Activated naive CD4-positive, alpha-beta T cell treated with anti-CD3 and anti-CD28 coated beads for 36 hours (primary cell): Measurements from ENCODE around the gene NPIPB5. TPM values are rescaled to one million over a fixed set of nuclear protein-coding genes. Genes with fewer than 3 reads are reported as not detected.
"Not testable (repeated sequence)": the region's sequence is repeated elsewhere in the genome, so short reads cannot be mapped to it uniquely, and the experiment has no call there.

Experiments used
- CTCF ChIA-PET: fragments of 350-600 bp; sonication (Branson Sonifier 250); formaldehyde crosslinking; loops from one replicate; lab custom pipeline; 2021; ENCODE audit warnings: antibody characterized with exemption; lab: Charles Lee
- DNase-seq: peaks from one replicate; pipeline ENCODE4 v3.0.0-alpha.2; 2020
- H3K27ac Mint-ChIP-seq: one replicate; pipeline ENCODE4 v1.8.0; 2021; ENCODE audit warnings: mild to moderate bottlenecking, mixed read lengths
- H3K27me3 Mint-ChIP-seq: one replicate; pipeline ENCODE4 v1.8.0; 2021; ENCODE audit warnings: low read depth, mixed read lengths
- H3K36me3 Mint-ChIP-seq: one replicate; pipeline ENCODE4 v1.8.0; 2021; ENCODE audit warnings: low read depth, mixed read lengths
- H3K4me1 Mint-ChIP-seq: one replicate; pipeline ENCODE4 v1.8.0; 2021; ENCODE audit warnings: low read depth, mixed read lengths
- H3K4me3 Mint-ChIP-seq: one replicate; pipeline ENCODE4 v1.8.0; 2021; ENCODE audit warnings: mild to moderate bottlenecking, moderate library complexity, mixed read lengths
- H3K9me3 Mint-ChIP-seq: one replicate; pipeline ENCODE4 v1.8.0; 2021; ENCODE audit warnings: mixed read lengths
- intact Hi-C: fragments of 100-400 bp; cut with micrococcal nuclease; formaldehyde crosslinking; loops from one replicate; pipeline ENCODE4 v1.15.1; 2023
- total RNA-seq, 2 experiments: library from RNA; stranded (reverse); gene quantifications; one replicate each; pipeline ENCODE4 v1.2.3, GENCODE V29; 2021

NPIPB5 gene
- total RNA-seq = 100 to 1,000 TPM; 131 to 140 TPM

- H3K9me3 Mint-ChIP-seq, DNase-seq, H3K4me3 Mint-ChIP-seq, H3K27me3 Mint-ChIP-seq, H3K27ac Mint-ChIP-seq, H3K36me3 Mint-ChIP-seq, H3K4me1 Mint-ChIP-seq, intact Hi-C loops, CTCF ChIA-PET: not testable (repeated sequence)
Measured at GRCh38 chr16:22510591-22510990, at the start of gene NPIPB5. NPIPB5 (plus strand) TSS chr16:22510891; CDS start chr16:22513802, 2,911 bp downstream.

GRCh38 chr16:22468846-22469245, 41.8 kb upstream of the NPIPB5 start:
- H3K36me3 Mint-ChIP-seq, H3K27me3 Mint-ChIP-seq, H3K4me3 Mint-ChIP-seq, H3K9me3 Mint-ChIP-seq, DNase-seq, intact Hi-C loops, H3K27ac Mint-ChIP-seq, CTCF ChIA-PET, H3K4me1 Mint-ChIP-seq: not testable (repeated sequence)

- intact Hi-C loops, H3K27me3 Mint-ChIP-seq, H3K9me3 Mint-ChIP-seq, DNase-seq, H3K4me3 Mint-ChIP-seq, H3K4me1 Mint-ChIP-seq, CTCF ChIA-PET, H3K36me3 Mint-ChIP-seq: not testable (repeated sequence)
- H3K27ac Mint-ChIP-seq = peak overlapping the region; percentile 14
Measured at GRCh38 chr16:22537996-22538395, 27.3 kb downstream of the NPIPB5 start.

GRCh38 chr16:22544809-22545208, 34.1 kb downstream of the NPIPB5 start:
- H3K4me3 Mint-ChIP-seq, CTCF ChIA-PET, H3K4me1 Mint-ChIP-seq, H3K9me3 Mint-ChIP-seq, H3K36me3 Mint-ChIP-seq, H3K27ac Mint-ChIP-seq, intact Hi-C loops, H3K27me3 Mint-ChIP-seq, DNase-seq: not testable (repeated sequence)

- CTCF ChIA-PET, H3K4me3 Mint-ChIP-seq, H3K9me3 Mint-ChIP-seq, H3K27me3 Mint-ChIP-seq, H3K4me1 Mint-ChIP-seq, intact Hi-C loops, H3K27ac Mint-ChIP-seq, H3K36me3 Mint-ChIP-seq, DNase-seq: not testable (repeated sequence)
Measured at GRCh38 chr16:22546630-22547029, 35.9 kb downstream of the NPIPB5 start.

- H3K36me3 Mint-ChIP-seq, CTCF ChIA-PET, intact Hi-C loops: not testable (repeated sequence)
Measured at GRCh38 chr16:22547170-22547765, 36.6 kb downstream of the NPIPB5 start.

GRCh38 chr16:22549853-22550252, 39.2 kb downstream of the NPIPB5 start:
- H3K4me3 Mint-ChIP-seq, intact Hi-C loops, H3K36me3 Mint-ChIP-seq, DNase-seq, H3K4me1 Mint-ChIP-seq, H3K27ac Mint-ChIP-seq, H3K9me3 Mint-ChIP-seq, CTCF ChIA-PET, H3K27me3 Mint-ChIP-seq: not testable (repeated sequence)

More at GRCh38 chr16:22547170-22547765, 36.6 kb downstream of the NPIPB5 start:
- not testable (repeated sequence) for DNase-seq, H3K4me1 Mint-ChIP-seq, H3K27ac Mint-ChIP-seq, H3K9me3 Mint-ChIP-seq, H3K4me3 Mint-ChIP-seq, H3K27me3 Mint-ChIP-seq

GRCh38 chr16:22551143-22551542, 40.5 kb downstream of the NPIPB5 start:
- H3K27me3 Mint-ChIP-seq, H3K36me3 Mint-ChIP-seq, H3K4me1 Mint-ChIP-seq, H3K4me3 Mint-ChIP-seq, H3K27ac Mint-ChIP-seq, H3K9me3 Mint-ChIP-seq, intact Hi-C loops, DNase-seq: not testable (repeated sequence)
- CTCF ChIA-PET = interaction anchor here (0.6 kb wide), 1 partner anchor 982 kb away, joined by 3 read pairs; no protein-coding TSS in a partner anchor

GRCh38 chr16:22551651-22552050, 41.0 kb downstream of the NPIPB5 start:
- intact Hi-C loops, H3K4me1 Mint-ChIP-seq, H3K27me3 Mint-ChIP-seq, DNase-seq, H3K27ac Mint-ChIP-seq, H3K9me3 Mint-ChIP-seq, H3K36me3 Mint-ChIP-seq, H3K4me3 Mint-ChIP-seq, CTCF ChIA-PET: not testable (repeated sequence)

- DNase-seq, H3K4me1 Mint-ChIP-seq, H3K4me3 Mint-ChIP-seq, H3K36me3 Mint-ChIP-seq, H3K27me3 Mint-ChIP-seq, intact Hi-C loops, H3K27ac Mint-ChIP-seq, CTCF ChIA-PET, H3K9me3 Mint-ChIP-seq: not testable (repeated sequence)
Measured at GRCh38 chr16:22556759-22557158, 46.1 kb downstream of the NPIPB5 start.

Other genes starting within 250 kb of the NPIPB5 start
- 10 to 100 TPM; 72.9 to 74.7 TPM for gene POLR3E, start 213.5 kb upstream of the NPIPB5 start, total RNA-seq
- 10 to 100 TPM; 42.5 to 42.8 TPM for gene CDR2, start 136.3 kb upstream of the NPIPB5 start, total RNA-seq